ENCODE results near the gene LTBP4.
A peak's percentile ranks its signal among the peaks of the same experiment; 100 is the strongest.
"Not testable (repeated sequence)": the region's sequence is repeated elsewhere in the genome, so short reads cannot be mapped to it uniquely, and the experiment has no call there.

The LTBP4 gene

GRCh38 chr19:40612831-40613689 lies 11.9 kb downstream of the LTBP4 start:
- peak; percentile 52 for DNase-seq

- DNase-seq: peak; percentile 80
These were observed 12.8 kb downstream of the LTBP4 start for GRCh38 chr19:40613690-40614621.

GRCh38 chr19:40614622-40615411 lies 13.6 kb downstream of the LTBP4 start:
- peak; percentile 68 for DNase-seq

GRCh38 chr19:40616178-40616577 lies 15.0 kb downstream of the LTBP4 start:
- DNase-seq: no peak

- no peak for DNase-seq
These were observed 15.8 kb downstream of the LTBP4 start for GRCh38 chr19:40616941-40617340.

GRCh38 chr19:40617961-40618360 lies 16.8 kb downstream of the LTBP4 start:
- DNase-seq: no peak

GRCh38 chr19:40619333-40620160 lies 18.4 kb downstream of the LTBP4 start:
- DNase-seq: no peak

- DNase-seq: no peak
These were observed 19.0 kb downstream of the LTBP4 start for GRCh38 chr19:40620161-40620485.

- no peak for DNase-seq
These were observed 20.1 kb downstream of the LTBP4 start for GRCh38 chr19:40621283-40621682.

GRCh38 chr19:40621966-40622772 lies 21.0 kb downstream of the LTBP4 start:
- DNase-seq: no peak

- no peak for DNase-seq
These were observed 21.6 kb downstream of the LTBP4 start for GRCh38 chr19:40622773-40623075.

- DNase-seq: no peak
These were observed 22.5 kb downstream of the LTBP4 start for GRCh38 chr19:40623403-40624251.

- not testable (repeated sequence) for DNase-seq
These were observed 23.4 kb downstream of the LTBP4 start for GRCh38 chr19:40624369-40625153.

GRCh38 chr19:40625406-40626120 lies 24.4 kb downstream of the LTBP4 start:
- DNase-seq: no peak

GRCh38 chr19:40626918-40627317 lies 25.7 kb downstream of the LTBP4 start:
- DNase-seq: no peak

GRCh38 chr19:40627486-40628279 lies 26.5 kb downstream of the LTBP4 start:
- no peak for DNase-seq

- DNase-seq: no peak
These were observed 28.2 kb downstream of the LTBP4 start for GRCh38 chr19:40629346-40629745.

- DNase-seq: no peak
These were observed 29.5 kb downstream of the LTBP4 start for GRCh38 chr19:40630571-40631160.

Measured in effector CD8-positive, alpha-beta T cell (primary cell).